Endodermal cell (in vitro differentiated cells): Measurements from ENCODE around the gene IPPK. TPM values are rescaled to one million over a fixed set of nuclear protein-coding genes. Genes with fewer than 3 reads are reported as not detected.
A peak's percentile ranks its signal among the peaks of the same experiment; 100 is the strongest.

ENCODE experiments used
- DNase-seq: peaks from one replicate; pipeline ENCODE4 v3.0.0-alpha.2; 2017
- H3K27ac ChIP-seq: 2 replicates; pipeline ENCODE4 v1.5.1; 2013; ENCODE audit warnings: mild to moderate bottlenecking, low read depth, low read length, moderate library complexity
- H3K27me3 ChIP-seq: 2 replicates; pipeline ENCODE4 v1.6.1; 2013; ENCODE audit warnings: mild to moderate bottlenecking, low read length, moderate library complexity; ENCODE audit not compliant: insufficient read depth, control insufficient read depth, poor library complexity, severe bottlenecking
- H3K36me3 ChIP-seq: 2 replicates; pipeline ENCODE4 v1.7.0; 2013; ENCODE audit warnings: mild to moderate bottlenecking, low read length, moderate library complexity; ENCODE audit not compliant: control insufficient read depth, insufficient read depth
- H3K4me1 ChIP-seq: one replicate; pipeline ENCODE4 v1.7.0; 2013; ENCODE audit warnings: low read length; ENCODE audit not compliant: control insufficient read depth, insufficient read depth
- H3K4me3 ChIP-seq: 2 replicates; pipeline ENCODE4 v1.5.1; 2013; ENCODE audit warnings: mild to moderate bottlenecking, low read length, moderate library complexity
- H3K9ac ChIP-seq: 2 replicates; pipeline ENCODE4 v1.6.1; 2013; ENCODE audit warnings: mild to moderate bottlenecking, low read length, moderate library complexity; ENCODE audit not compliant: poor library complexity, severe bottlenecking; ENCODE audit errors: extremely low read depth
- H3K9me3 ChIP-seq: 2 replicates; pipeline ENCODE4 v1.6.1; 2013; ENCODE audit warnings: mild to moderate bottlenecking, low read length, moderate library complexity; ENCODE audit not compliant: control insufficient read depth
- H3K27ac Mint-ChIP-seq: 2 replicates; pipeline ENCODE4 v1.8.0; 2020; ENCODE audit warnings: mixed read lengths
- H3K27me3 Mint-ChIP-seq: 2 replicates; pipeline ENCODE4 v1.8.0; 2021; ENCODE audit warnings: mild to moderate bottlenecking, mixed read lengths; ENCODE audit not compliant: insufficient read depth
- H3K36me3 Mint-ChIP-seq: 2 replicates; pipeline ENCODE4 v1.8.0; 2020; ENCODE audit warnings: low read depth, mixed read lengths
- H3K4me1 Mint-ChIP-seq: 2 replicates; pipeline ENCODE4 v1.8.0; 2020; ENCODE audit warnings: mixed read lengths
- H3K4me3 Mint-ChIP-seq: 2 replicates; pipeline ENCODE4 v1.8.0; 2020; ENCODE audit warnings: mild to moderate bottlenecking, moderate library complexity, mixed read lengths
- H3K9me3 Mint-ChIP-seq: 2 replicates; pipeline ENCODE4 v1.8.0; 2020; ENCODE audit warnings: mild to moderate bottlenecking, mixed read lengths
- WGBS, 2 experiments: methylation state at CpG; one replicate each; pipeline versions ENCODE4 v1.1.5 to v1.1.7; 2013; ENCODE audit warnings: missing lambda C conversion rate in 2 of 2, mixed read lengths in 1 of 2; ENCODE audit not compliant: insufficient coverage in 1 of 2, insufficient read length in 1 of 2; 5-methylcytosine and 5-hydroxymethylcytosine counted together
- total RNA-seq, 2 donors: library from RNA; stranded (reverse); fragmentation: NEBNext Ultra II Directional in 1 of 2; extraction: Animal tissue kit (Norgen Biotek cat#: 25700) in 1 of 2; gene quantifications; 2 replicates in 1 of 2; 3 replicates in 1 of 2; pipeline ENCODE4 v1.2.1, GENCODE V29; 2021
- TF ChIP-seq, protein P1 (sequence below): fragments of 200-600 bp; sonication (generic); conservative IDR thresholded peaks from 2 replicates; pipeline ENCODE4 v1.5.0; 2021; ENCODE audit warnings: antibody characterized with exemption, mild to moderate bottlenecking

Gene IPPK
- total RNA-seq, 2 donors from 2014 or later: 9.3 TPM

DNA sequence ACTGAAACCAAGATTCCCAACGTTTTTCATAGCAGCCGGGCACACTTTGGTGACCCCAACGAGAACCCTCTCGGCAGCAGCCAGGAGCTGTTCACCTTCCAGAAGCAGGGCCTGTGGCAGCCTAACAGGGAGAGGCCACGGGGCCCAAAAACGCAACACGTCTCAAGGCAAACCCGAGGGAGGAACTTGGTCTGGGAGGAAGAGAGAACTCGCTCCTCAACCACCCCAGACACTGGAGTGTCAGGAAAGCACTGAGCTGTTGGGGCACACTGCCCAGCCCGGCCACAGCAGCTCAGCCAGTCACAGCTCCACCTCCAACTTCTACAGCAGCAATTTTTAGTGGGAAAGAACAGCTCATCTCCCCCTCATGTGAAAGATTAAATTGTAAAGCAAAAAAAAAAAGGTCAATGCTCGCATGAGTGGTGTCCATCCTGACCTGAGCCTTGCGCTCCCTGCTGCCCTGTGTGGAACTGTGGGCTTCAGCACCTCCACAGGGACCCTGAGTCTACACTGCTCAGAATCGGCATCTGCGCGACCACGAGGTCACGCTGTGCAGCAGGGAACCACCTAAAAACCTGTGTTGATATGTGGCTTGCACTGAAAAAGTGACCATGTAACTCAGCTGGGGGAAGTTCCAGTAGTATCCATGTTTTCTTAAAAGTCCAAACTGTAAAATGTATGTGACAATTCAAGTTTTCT, 55.0 kb downstream of the IPPK start:
- H3K4me1 Mint-ChIP-seq: peaks cover 9% of the 10 kb centered on the region
- DNase-seq: no peak
- H3K9me3 Mint-ChIP-seq: no peaks in the 10 kb centered on the region
- H3K9ac ChIP-seq: no peak overlapping the region
- H3K27ac ChIP-seq: no peak overlapping the region
- H3K27me3 ChIP-seq: no peaks in the 10 kb centered on the region
- H3K9me3 ChIP-seq: no peaks in the 10 kb centered on the region
- H3K36me3 ChIP-seq: peaks cover 42% of the 10 kb centered on the region
- TF ChIP-seq, protein P1, sequence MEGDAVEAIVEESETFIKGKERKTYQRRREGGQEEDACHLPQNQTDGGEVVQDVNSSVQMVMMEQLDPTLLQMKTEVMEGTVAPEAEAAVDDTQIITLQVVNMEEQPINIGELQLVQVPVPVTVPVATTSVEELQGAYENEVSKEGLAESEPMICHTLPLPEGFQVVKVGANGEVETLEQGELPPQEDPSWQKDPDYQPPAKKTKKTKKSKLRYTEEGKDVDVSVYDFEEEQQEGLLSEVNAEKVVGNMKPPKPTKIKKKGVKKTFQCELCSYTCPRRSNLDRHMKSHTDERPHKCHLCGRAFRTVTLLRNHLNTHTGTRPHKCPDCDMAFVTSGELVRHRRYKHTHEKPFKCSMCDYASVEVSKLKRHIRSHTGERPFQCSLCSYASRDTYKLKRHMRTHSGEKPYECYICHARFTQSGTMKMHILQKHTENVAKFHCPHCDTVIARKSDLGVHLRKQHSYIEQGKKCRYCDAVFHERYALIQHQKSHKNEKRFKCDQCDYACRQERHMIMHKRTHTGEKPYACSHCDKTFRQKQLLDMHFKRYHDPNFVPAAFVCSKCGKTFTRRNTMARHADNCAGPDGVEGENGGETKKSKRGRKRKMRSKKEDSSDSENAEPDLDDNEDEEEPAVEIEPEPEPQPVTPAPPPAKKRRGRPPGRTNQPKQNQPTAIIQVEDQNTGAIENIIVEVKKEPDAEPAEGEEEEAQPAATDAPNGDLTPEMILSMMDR: no peak
- no peaks in the 10 kb centered on the region for H3K27me3 Mint-ChIP-seq
- WGBS, 2 experiments: 91 to 97% methylated on average over 12 to 17 of the region's 17 CpGs
- H3K4me3 Mint-ChIP-seq: no peak overlapping the region
- H3K36me3 Mint-ChIP-seq: peaks cover 54% of the 10 kb centered on the region
- H3K4me1 ChIP-seq: no peaks in the 10 kb centered on the region
- peak overlapping the region; percentile 38 for H3K27ac Mint-ChIP-seq
- H3K4me3 ChIP-seq: no peak overlapping the region

DNA sequence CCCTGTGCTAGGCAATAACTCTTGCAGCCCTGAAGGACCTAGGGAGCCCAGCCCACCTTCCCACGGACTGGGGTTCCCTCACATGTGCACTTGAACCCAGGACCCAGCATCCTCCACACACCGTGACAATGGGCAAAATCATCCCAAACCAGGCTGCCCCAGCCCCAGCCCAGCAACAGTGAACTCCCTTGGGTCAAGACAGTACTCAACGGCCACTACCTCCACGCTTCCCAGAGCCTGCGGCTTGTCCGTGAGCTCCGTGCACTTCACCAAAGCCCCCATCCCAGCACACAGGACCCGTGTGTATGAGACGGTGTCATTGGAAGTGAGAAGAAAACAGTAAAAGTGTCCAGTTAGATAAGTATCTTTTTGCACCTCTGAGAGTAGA, 55.8 kb downstream of the IPPK start:
- no peak overlapping the region for H3K27ac ChIP-seq
- no peaks in the 10 kb centered on the region for H3K27me3 Mint-ChIP-seq
- no peak overlapping the region for H3K4me3 Mint-ChIP-seq
- peaks cover 9% of the 10 kb centered on the region for H3K4me1 Mint-ChIP-seq
- no peaks in the 10 kb centered on the region for H3K4me1 ChIP-seq
- peaks cover 39% of the 10 kb centered on the region for H3K36me3 ChIP-seq
- H3K9me3 Mint-ChIP-seq: no peaks in the 10 kb centered on the region
- no peak overlapping the region for H3K27ac Mint-ChIP-seq
- H3K9me3 ChIP-seq: no peaks in the 10 kb centered on the region
- no peak overlapping the region for H3K9ac ChIP-seq
- WGBS, 2 experiments: 94 to 100% methylated on average over 5 to 9 of the region's 9 CpGs
- TF ChIP-seq, protein P1: no peak
- DNase-seq: no peak
- H3K36me3 Mint-ChIP-seq: peaks cover 54% of the 10 kb centered on the region
- no peak overlapping the region for H3K4me3 ChIP-seq
- no peaks in the 10 kb centered on the region for H3K27me3 ChIP-seq

DNA sequence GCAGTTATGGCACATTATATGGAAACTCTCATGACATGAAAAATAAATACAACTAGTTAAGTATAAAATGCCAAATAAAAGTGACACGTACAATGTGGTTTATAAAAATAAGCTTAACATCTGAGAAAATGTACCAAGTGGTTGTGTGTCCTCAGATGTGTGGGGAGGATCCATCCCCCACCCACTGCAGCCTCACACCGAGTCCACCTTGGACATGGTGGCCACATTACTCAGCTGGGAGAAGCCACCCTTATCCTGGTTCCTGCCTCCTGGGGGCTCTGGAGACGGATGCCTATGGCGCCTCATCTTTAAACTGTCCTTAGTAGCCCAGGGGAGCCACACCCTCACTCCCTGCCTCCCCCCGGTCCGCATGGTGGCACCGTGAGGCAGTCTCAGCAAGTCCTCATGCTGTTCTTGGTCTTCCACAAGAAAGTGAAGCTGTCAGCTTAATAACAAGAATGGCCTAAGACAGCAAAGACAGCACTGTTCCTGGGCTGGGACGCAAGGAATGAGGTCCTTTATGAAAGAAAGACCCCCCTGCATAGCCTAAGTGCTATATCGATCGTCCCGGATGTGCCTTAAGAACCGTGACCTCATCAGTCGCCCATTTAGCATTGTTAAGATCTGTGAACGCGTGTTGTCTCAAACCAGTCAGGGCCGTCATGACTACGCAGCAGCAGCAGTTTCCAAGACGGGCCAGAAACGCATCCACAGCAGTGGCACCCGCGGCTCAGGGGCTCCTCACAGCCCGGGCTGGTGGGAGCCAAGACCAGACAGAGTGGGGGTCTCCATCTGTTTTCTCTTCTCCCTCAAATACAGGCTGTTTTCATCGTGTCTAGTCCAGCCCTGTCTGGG, 56.4 kb downstream of the IPPK start:
- Histone ChIP-seq H3K9me3 (no peaks in the 10 kb centered on the region), H3K9ac (no peak overlapping the region), H3K27me3 (no peaks in the 10 kb centered on the region), H3K27ac (no peak overlapping the region), H3K4me3 (no peak overlapping the region), H3K4me1 (no peaks in the 10 kb centered on the region), H3K36me3 (peaks cover 32% of the 10 kb centered on the region)
- Mint-ChIP-seq H3K9me3 (no peaks in the 10 kb centered on the region), H3K27me3 (no peaks in the 10 kb centered on the region), H3K4me3 (no peak overlapping the region), H3K36me3 (peaks cover 48% of the 10 kb centered on the region), H3K27ac (no peak overlapping the region), H3K4me1 (peaks cover 9% of the 10 kb centered on the region)
- TF ChIP-seq, protein P1: no peak
- no peak for DNase-seq
- WGBS, 2 experiments: 95 to 96% methylated on average over 14 to 23 of the region's 23 CpGs
